Suprapubic skin (tissue), 4 donors: Measurements from ENCODE around the gene SMIM36. TPM values are rescaled to one million over a fixed set of nuclear protein-coding genes. Genes with fewer than 3 reads are reported as not detected.
A peak's percentile ranks its signal among the peaks of the same experiment; 100 is the strongest.
"Not testable (repeated sequence)": the region's sequence is repeated elsewhere in the genome, so short reads cannot be mapped to it uniquely, and the experiment has no call there.

ENCODE experiments used
- DNase-seq, 2 donors: peaks; one replicate each; pipeline ENCODE4 v3.0.0-alpha.2; 2019; ENCODE audit warnings: low spot score in 2 of 2
- H3K27ac ChIP-seq: fragments of 200-600 bp; sonication (generic); one replicate; pipeline ENCODE4 v1.5.1; 2019
- H3K27me3 ChIP-seq: fragments of 200-600 bp; sonication (generic); one replicate; pipeline ENCODE4 v1.5.1; 2019
- H3K36me3 ChIP-seq: fragments of 200-600 bp; sonication (generic); one replicate; pipeline ENCODE4 v1.5.1; 2019
- H3K4me1 ChIP-seq: fragments of 200-600 bp; sonication (generic); one replicate; pipeline ENCODE4 v1.5.1; 2019
- H3K4me3 ChIP-seq: fragments of 200-600 bp; sonication (generic); one replicate; pipeline ENCODE4 v1.5.1; 2019; ENCODE audit warnings: mild to moderate bottlenecking
- H3K9me3 ChIP-seq: fragments of 200-600 bp; sonication (generic); one replicate; pipeline ENCODE4 v1.5.1; 2019
- CTCF ChIP-seq, 2 donors: fragments of 200-600 bp in 1 of 2; fragments of 450-650 bp in 1 of 2; sonication (generic) in 1 of 2; IDR thresholded peaks; one replicate each; pipeline ENCODE4 v1.5.1; 2016 to 2019; ENCODE audit warnings: antibody characterized with exemption in 2 of 2, mild to moderate bottlenecking in 1 of 2, moderate library complexity in 1 of 2
- EP300 ChIP-seq: sonication (generic); formaldehyde crosslinking; IDR thresholded peaks from one replicate; pipeline ENCODE4 v1.6.1; 2017; ENCODE audit warnings: antibody characterized with exemption
- POLR2A ChIP-seq, 2 donors: fragments of 450-650 bp; IDR thresholded peaks; one replicate each; pipeline ENCODE4 v1.6.1; 2017; ENCODE audit warnings: antibody characterized with exemption in 2 of 2, mild to moderate bottlenecking in 2 of 2, moderate library complexity in 2 of 2
- POLR2AphosphoS5 ChIP-seq, 3 donors: sonication (generic); formaldehyde crosslinking; IDR thresholded peaks; one replicate each; pipeline ENCODE4 v1.6.1; 2017; ENCODE audit warnings: antibody characterized with exemption in 3 of 3
- WGBS: methylation state at CpG from one replicate; pipeline ENCODE4 v1.1.5; 2018; 5-methylcytosine and 5-hydroxymethylcytosine counted together
- total RNA-seq, 4 donors: library from RNA; depleted of rRNA; stranded (reverse); fragments of >200 nt; gene quantifications; one replicate each; pipeline ENCODE4 v1.1.0, GENCODE V29; 2016

Gene SMIM36
- total RNA-seq, 4 donors from 2014 or later: not detected

- DNase-seq: not testable (repeated sequence)
Observed at GRCh38 chr17:55446004-55446403, 65.2 kb downstream of the SMIM36 start.

DNA sequence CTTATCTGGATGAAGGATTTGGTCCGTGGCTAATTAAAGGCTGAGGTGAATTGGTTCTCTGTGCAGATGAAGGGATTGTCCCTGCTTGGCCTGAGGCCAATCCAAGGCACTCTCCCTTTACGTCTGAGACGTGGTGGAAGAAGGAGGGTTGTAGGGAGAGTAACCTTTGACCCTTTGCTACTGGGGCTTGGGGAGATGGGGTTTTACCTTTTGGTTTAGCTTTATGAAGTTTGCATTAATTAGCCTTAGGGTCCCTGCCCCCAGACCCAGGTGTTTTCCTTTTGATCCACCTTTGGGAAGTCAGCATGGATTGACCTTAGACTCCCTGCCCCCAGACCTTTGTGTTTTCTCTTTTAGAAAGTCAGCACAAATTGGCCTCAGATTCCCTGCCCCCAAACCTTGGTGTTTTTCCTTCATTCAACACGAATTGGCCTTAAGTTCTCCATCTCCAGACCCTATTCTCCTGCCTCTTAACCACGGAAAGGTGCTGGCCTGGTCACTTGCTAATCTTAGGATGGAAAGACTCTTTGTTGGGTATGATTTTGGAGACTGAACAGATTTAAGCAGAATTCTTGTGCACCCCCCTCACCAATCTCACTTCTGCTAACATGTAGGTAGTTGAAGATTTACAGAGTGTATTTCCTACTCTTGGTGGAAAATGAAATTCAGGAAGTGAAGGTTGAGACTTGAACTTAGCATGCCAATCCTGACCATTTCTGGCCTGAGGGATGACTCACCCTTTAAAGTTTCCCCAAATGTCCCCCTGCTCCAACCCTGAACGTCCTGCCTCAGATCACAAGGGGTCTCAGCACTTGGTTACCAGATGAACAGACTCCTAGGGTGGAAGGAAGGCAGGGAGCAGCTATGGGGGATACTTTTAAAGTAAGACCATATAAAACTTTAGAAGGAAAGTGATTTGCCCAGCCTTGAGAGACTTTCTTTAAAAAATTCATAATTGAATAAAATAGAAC lies 66.5 kb downstream of the SMIM36 start:
- Histone ChIP-seq H3K4me3 (no peak overlapping the region), H3K9me3 (no peaks in the 10 kb centered on the region), H3K4me1 (peaks cover 4% of the 10 kb centered on the region), H3K27ac (no peak overlapping the region), H3K27me3 (no peaks in the 10 kb centered on the region), H3K36me3 (no peaks in the 10 kb centered on the region)
- no peak for DNase-seq
- 76% methylated on average over 6 of the region's 6 CpGs for WGBS
- TF ChIP-seq POLR2A (IDR thresholded peaks at IDR 0.05) (no peak), POLR2AphosphoS5 (IDR thresholded peaks at IDR 0.05) (no peak), CTCF (IDR thresholded peaks at IDR 0.05) (no peak), EP300 (no peak)

More at GRCh38 chr17:55446004-55446403, 65.2 kb downstream of the SMIM36 start:
- H3K27ac ChIP-seq, H3K4me1 ChIP-seq, H3K4me3 ChIP-seq, H3K36me3 ChIP-seq, H3K27me3 ChIP-seq, H3K9me3 ChIP-seq: not testable (repeated sequence)
- peak in 1 of 3 donors; percentile 20 for TF ChIP-seq POLR2AphosphoS5 (IDR thresholded peaks at IDR 0.05)
- WGBS: 86% methylated on average over 4 of the region's 4 CpGs

- no peaks in the 10 kb centered on the region for H3K36me3 ChIP-seq
- no peaks in the 10 kb centered on the region for H3K27me3 ChIP-seq
- no peaks in the 10 kb centered on the region for H3K9me3 ChIP-seq
- WGBS: 93% methylated on average over 10 of the region's 10 CpGs
- H3K4me3 ChIP-seq: no peak overlapping the region
- H3K4me1 ChIP-seq: peaks cover 4% of the 10 kb centered on the region
- TF ChIP-seq POLR2A (IDR thresholded peaks at IDR 0.05): no peak
- no peak for TF ChIP-seq EP300
- no peak for TF ChIP-seq CTCF (IDR thresholded peaks at IDR 0.05)
- no peak for TF ChIP-seq POLR2AphosphoS5 (IDR thresholded peaks at IDR 0.05)
- no peak for DNase-seq
- H3K27ac ChIP-seq: no peak overlapping the region
Observed at GRCh38 chr17:55443904-55444303, 67.3 kb downstream of the SMIM36 start.

DNA sequence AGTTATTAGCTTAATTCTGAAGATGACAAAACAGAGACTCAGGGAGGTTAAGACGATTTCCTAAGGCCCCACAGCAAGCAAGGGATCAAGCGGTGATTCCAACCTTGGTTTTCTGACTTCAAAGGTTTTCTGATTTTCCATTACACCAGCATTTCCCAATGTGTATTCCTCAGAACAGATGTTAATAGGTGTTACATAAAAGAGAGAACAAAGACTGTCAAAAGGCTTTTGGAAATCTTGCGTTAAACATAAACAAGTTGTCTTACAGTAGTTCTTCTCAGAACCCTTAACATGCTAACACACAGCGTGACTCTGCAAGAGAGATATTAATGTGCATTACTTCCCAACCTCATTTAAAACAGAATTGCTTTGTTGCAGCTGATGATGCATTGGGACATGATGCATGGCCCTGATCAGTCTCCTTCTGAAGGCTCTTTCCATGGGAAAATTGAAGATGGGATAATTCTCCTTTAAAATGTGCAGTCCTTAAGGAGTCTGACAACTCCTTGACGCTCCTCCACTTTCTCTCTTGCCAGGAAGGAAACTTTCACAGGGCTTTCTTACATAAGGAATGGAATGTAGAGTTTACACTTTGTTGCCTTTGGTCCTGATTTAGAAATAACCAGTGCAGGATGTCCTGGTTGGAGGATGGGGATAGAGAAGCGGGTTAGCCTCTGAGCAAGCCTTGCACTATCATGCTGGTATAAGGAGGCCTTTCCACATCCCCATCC lies 68.1 kb downstream of the SMIM36 start:
- Histone ChIP-seq H3K4me1 (peaks cover 4% of the 10 kb centered on the region), H3K36me3 (no peaks in the 10 kb centered on the region), H3K27me3 (no peaks in the 10 kb centered on the region), H3K27ac (no peak overlapping the region), H3K9me3 (no peaks in the 10 kb centered on the region), H3K4me3 (no peak overlapping the region)
- WGBS: 80% methylated on average over 6 of the region's 6 CpGs
- DNase-seq: no peak
- no peak for TF ChIP-seq CTCF (IDR thresholded peaks at IDR 0.05)
- TF ChIP-seq EP300: peak; percentile 73

DNA sequence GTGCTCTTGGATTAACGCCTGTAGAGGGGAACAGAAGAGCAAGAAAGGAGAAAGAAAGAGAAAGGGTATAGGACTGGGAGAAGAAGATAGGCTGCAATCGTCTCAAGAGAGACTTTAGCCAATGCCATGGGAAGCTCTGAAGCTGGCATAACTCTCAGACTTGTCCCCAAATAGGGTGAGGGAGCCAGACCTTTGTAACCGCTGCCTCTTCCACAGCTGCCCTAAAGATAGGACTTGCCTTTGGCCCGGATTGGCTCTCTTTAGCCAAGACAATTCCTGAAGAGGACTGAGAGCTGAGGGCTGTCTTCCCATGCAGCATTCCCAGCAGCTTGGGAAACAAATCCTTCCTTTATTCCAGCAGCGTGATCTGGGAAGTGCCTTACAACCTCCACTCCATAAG lies 68.8 kb downstream of the SMIM36 start:
- WGBS: 78% methylated on average over 5 of the region's 5 CpGs

GRCh38 chr17:55441544-55441943 lies 69.7 kb downstream of the SMIM36 start:
- WGBS: 58% methylated on average over 2 of the region's 2 CpGs
- H3K9me3 ChIP-seq: no peaks in the 10 kb centered on the region
- no peak for DNase-seq
- peaks cover 6% of the 10 kb centered on the region for H3K4me1 ChIP-seq
- no peak overlapping the region for H3K4me3 ChIP-seq
- no peak for TF ChIP-seq POLR2AphosphoS5 (IDR thresholded peaks at IDR 0.05)
- TF ChIP-seq CTCF (IDR thresholded peaks at IDR 0.05): no peak
- TF ChIP-seq EP300: no peak
- no peak for TF ChIP-seq POLR2A (IDR thresholded peaks at IDR 0.05)
- no peak overlapping the region for H3K27ac ChIP-seq
- no peaks in the 10 kb centered on the region for H3K27me3 ChIP-seq
- no peaks in the 10 kb centered on the region for H3K36me3 ChIP-seq

More for the DNA sequence above, 68.8 kb downstream of the SMIM36 start:
- no peaks in the 10 kb centered on the region for H3K27me3 ChIP-seq
- no peak for DNase-seq
- no peaks in the 10 kb centered on the region for H3K9me3 ChIP-seq
- no peak overlapping the region for H3K27ac ChIP-seq
- TF ChIP-seq POLR2A (IDR thresholded peaks at IDR 0.05): no peak
- H3K36me3 ChIP-seq: no peaks in the 10 kb centered on the region
- H3K4me3 ChIP-seq: no peak overlapping the region
- peaks cover 4% of the 10 kb centered on the region for H3K4me1 ChIP-seq
